GM12878 (cell line): ENCODE data around the gene ZNF892. TPM values are rescaled to one million over a fixed set of nuclear protein-coding genes. Genes with fewer than 3 reads are reported as not detected.

Experiments
- BACH1 ChIP-seq: fragments of 450-650 bp; IDR thresholded peaks from 2 replicates; pipeline ENCODE4 v1.6.1; 2017; ENCODE audit warnings: mild to moderate bottlenecking, borderline replicate concordance
- BCL11A ChIP-seq: IDR thresholded peaks from 2 replicates; pipeline ENCODE4 v1.6.1; 2011; ENCODE audit warnings: low read depth, low read length
- CREM ChIP-seq: IDR thresholded peaks from 2 replicates; pipeline ENCODE4 v1.6.1; 2014; ENCODE audit warnings: antibody characterized with exemption, low read depth
- DPF2 ChIP-seq: fragments of 450-650 bp; IDR thresholded peaks from 2 replicates; pipeline ENCODE4 v1.6.1; 2017; ENCODE audit warnings: mild to moderate bottlenecking
- EZH2 ChIP-seq: IDR thresholded peaks from 2 replicates; pipeline ENCODE4 v1.6.1; 2012; ENCODE audit warnings: low read depth, mild to moderate bottlenecking, control low read depth, inconsistent platforms, low read length, borderline replicate concordance; ENCODE audit not compliant: control insufficient read depth
- GATAD2B ChIP-seq: fragments of 450-650 bp; conservative IDR thresholded peaks from 2 replicates; pipeline ENCODE4 v1.6.1; 2017; ENCODE audit warnings: low read depth, mild to moderate bottlenecking, moderate library complexity
- MTA2 ChIP-seq: fragments of 450-650 bp; IDR thresholded peaks from 2 replicates; pipeline ENCODE4 v1.6.1; 2016; ENCODE audit warnings: low read depth, mild to moderate bottlenecking, moderate library complexity
- NFIC ChIP-seq: IDR thresholded peaks from 2 replicates; pipeline ENCODE4 v1.6.1; 2012; ENCODE audit warnings: low read depth, mild to moderate bottlenecking, inconsistent platforms, low read length, moderate library complexity
- NR2C2 ChIP-seq: IDR thresholded peaks from 2 replicates; pipeline ENCODE4 v1.6.1; 2011; ENCODE audit warnings: borderline replicate concordance, low read depth; ENCODE audit not compliant: control insufficient read depth, insufficient read length
- NR2F1 ChIP-seq: fragments of 450-650 bp; conservative IDR thresholded peaks from 2 replicates; pipeline ENCODE4 v1.6.1; 2017; ENCODE audit warnings: mild to moderate bottlenecking
- POLR2A ChIP-seq: IDR thresholded peaks from 2 replicates; pipeline ENCODE4 v1.6.1; 2011; ENCODE audit warnings: low read depth, mild to moderate bottlenecking, low read length
- RB1 ChIP-seq: fragments of 450-650 bp; formaldehyde crosslinking; IDR thresholded peaks from 2 replicates; pipeline ENCODE4 v1.6.1; 2017; ENCODE audit warnings: mild to moderate bottlenecking, borderline replicate concordance
- RBBP5 ChIP-seq: fragments of 200-600 bp; sonication (generic); conservative IDR thresholded peaks from 2 replicates; pipeline ENCODE4 v1.6.1; 2016
- REST ChIP-seq: IDR thresholded peaks from 2 replicates; pipeline ENCODE4 v1.6.1; 2012; ENCODE audit warnings: mild to moderate bottlenecking, low read depth, low read length
- SIN3A ChIP-seq: IDR thresholded peaks from 2 replicates; pipeline ENCODE4 v1.6.1; 2012; ENCODE audit warnings: low read depth, low read length, improper control_type of control experiment
- SP1 ChIP-seq: IDR thresholded peaks from one replicate; pipeline ENCODE4 v1.6.1; 2011; ENCODE audit warnings: low read depth, low read length
- SPI1 ChIP-seq: IDR thresholded peaks from 2 replicates; pipeline ENCODE4 v1.6.1; 2011; ENCODE audit warnings: low read depth, mild to moderate bottlenecking, low read length, moderate library complexity, borderline replicate concordance; ENCODE audit not compliant: insufficient read depth
- USF2 ChIP-seq: IDR thresholded peaks from 2 replicates; pipeline ENCODE4 v1.6.1; 2011; ENCODE audit warnings: low read depth, low read length, improper control_type of control experiment, borderline replicate concordance
- WRNIP1 ChIP-seq: IDR thresholded peaks from 2 replicates; pipeline ENCODE4 v1.6.1; 2011; ENCODE audit warnings: low read depth, low read length, improper control_type of control experiment, borderline replicate concordance
- ZNF217 ChIP-seq: fragments of 450-650 bp; IDR thresholded peaks from 2 replicates; pipeline ENCODE4 v1.6.1; 2017; ENCODE audit warnings: antibody characterized with exemption, mild to moderate bottlenecking
- polyA plus RNA-seq, 11 experiments: library from polyadenylated mRNA; depleted of rRNA in 4 of 11; unstranded in 6 of 11; stranded (reverse) in 5 of 11; fragments of >200 nt; fragmentation: Nextera tagmentation in 4 of 11; fragmentation: Illumina TruSeq in 1 of 11; extraction: Ambion mirVana in 4 of 11; extraction: Trizol in 1 of 11; gene quantifications; 1 replicate in 1 of 11; 2 replicates in 10 of 11; pipeline versions ENCODE4 v1.2.1 to v1.2.3, GENCODE V29; 2011 to 2016; ENCODE audit warnings: inconsistent platforms in 2 of 11, missing spikeins in 2 of 11, low read depth in 1 of 11
- total RNA-seq, 4 experiments: library from RNA; depleted of rRNA in 3 of 4; stranded (reverse); fragments of >200 nt in 3 of 4; fragmentation: Illumina TruSeq in 1 of 4; extraction: Trizol in 1 of 4; gene quantifications; 2 replicates each; pipeline versions ENCODE4 v1.2.1 to v1.2.3, GENCODE V29; 2013 to 2021

Gene ZNF892
- total and polyA plus RNA-seq, 10 of the 15 experiments (the other 5 are each of a cell fraction or from before 2014, with no cell fraction given) = 0.11 to 1.3 (median 0.29) TPM; not detected in 3

GRCh38 chr2:95159690-95160449 is 47.5 kb upstream of the ZNF892 start, which contains the start of gene ZNF514 (continued):
- no peak for TF ChIP-seq ZNF217
- TF ChIP-seq BCL11A = no peak
- no peak for TF ChIP-seq NR2F1
- TF ChIP-seq POLR2A = peak; percentile 34
- no peak for TF ChIP-seq NFIC
- TF ChIP-seq SP1 = no peak
- TF ChIP-seq RB1 = 0 out of 2 replicates have a peak, but pooled peaks have one; percentile 21
- TF ChIP-seq EZH2 = no peak
- TF ChIP-seq SIN3A = no peak
- TF ChIP-seq CREM = no peak
- TF ChIP-seq USF2 = no peak
- TF ChIP-seq MTA2 = no peak
- no peak for TF ChIP-seq SPI1
- 0 out of 2 replicates have a peak, but pooled peaks have one; percentile 49 for TF ChIP-seq BACH1
- TF ChIP-seq REST = no peak
- no peak for TF ChIP-seq WRNIP1
- no peak for TF ChIP-seq NR2C2
- no peak for TF ChIP-seq DPF2
- TF ChIP-seq RBBP5 = no peak
- 0 out of 2 replicates have a peak, but pooled peaks have one; percentile 26 for TF ChIP-seq GATAD2B
